ENCODE results near the gene SLC35F3. TPM values are rescaled to one million over a fixed set of nuclear protein-coding genes. Genes with fewer than 3 reads are reported as not detected.

SLC35F3 gene
- total and polyA plus RNA-seq, 9 of the 15 experiments (the other 6 are each of a cell fraction or from before 2014, with no cell fraction given): 0.04 to 0.07 (median 0.04) TPM; not detected in 6

DNA sequence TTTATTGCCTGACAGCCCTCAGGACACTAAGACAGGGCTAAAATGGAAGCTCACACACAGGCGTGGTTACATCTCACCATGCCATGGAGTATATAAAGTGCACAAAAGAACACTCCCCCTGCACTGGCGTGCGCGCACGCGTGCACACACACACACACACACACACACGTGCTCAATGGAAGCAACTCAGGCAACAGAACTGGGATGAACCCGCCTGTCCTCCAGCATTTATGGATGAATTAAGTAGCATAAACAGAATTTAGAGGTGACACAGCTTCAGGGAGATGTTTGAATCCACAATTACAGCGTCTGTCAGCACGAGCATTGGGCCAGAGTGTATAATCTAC lies 322.3 kb downstream of the SLC35F3 start:
- H3K79me2 ChIP-seq (ENCODE audit: control insufficient read depth, insufficient read depth, low read length): no peaks in the 10 kb centered on the region
- BruUV-seq (replicated peaks): no TSS peak
- H3K36me3 ChIP-seq (ENCODE audit: control insufficient read depth, insufficient read depth, low read length): no peaks in the 10 kb centered on the region
- WGBS (ENCODE audit: insufficient coverage, low coverage, missing lambda C conversion rate): 4% methylated on average over 10 of the region's 10 CpGs
- no peak overlapping the region for H3K27ac ChIP-seq (ENCODE audit: extremely low read depth, low read depth, low read length)
- FAIRE-seq (no peak), ATAC-seq (no peak), DNase-seq (ENCODE audit: extremely low read depth in 1 of 4, low spot score in 3 of 4) (no peak)
- ChIA-PET CTCF (ENCODE audit: low intra/inter-chr PET ratio) (no interaction called here), POLR2A (no interaction called here)
- H3K4me2 ChIP-seq (ENCODE audit: insufficient read depth, low read length): no peak overlapping the region
- H3K4me3 ChIP-seq: no peak overlapping the region
- H3K27me3 ChIP-seq (ENCODE audit: control insufficient read depth in 2 of 2, insufficient read depth in 2 of 2, low read length in 2 of 2): peaks cover 22 to 39% of the 10 kb centered on the region in 2 experiments; a peak in 4 of 5 replicates
- intact Hi-C loops (cut with micrococcal nuclease): no loop called here
- no peaks in the 10 kb centered on the region for H3K9me1 ChIP-seq (ENCODE audit: control insufficient read depth, insufficient read depth, low read length)
- H3K9me3 ChIP-seq (replicated peaks; ENCODE audit: control insufficient read depth, insufficient read depth, low read depth, low read length): no peaks in the 10 kb centered on the region
- H4K20me1 ChIP-seq (replicated peaks; ENCODE audit: control insufficient read depth, insufficient read depth, low read length): 0 out of 2 replicates have a peak, but pooled peaks cover 3% of the 10 kb centered on the region
- H3K4me1 ChIP-seq (replicated peaks in 1 of 2; ENCODE audit: control insufficient read depth in 2 of 2, insufficient read depth in 2 of 2, low read length in 2 of 2): peaks cover 0 to 10% of the 10 kb centered on the region in 2 experiments; a peak in 3 of 5 replicates
- H3K9ac ChIP-seq (ENCODE audit: insufficient read depth in 1 of 2, low read depth in 2 of 2, low read length in 2 of 2): no peak overlapping the region
- H2AFZ ChIP-seq (ENCODE audit: low read depth, low read length): no peak overlapping the region
- in situ Hi-C loops (cut with MboI): no loop called here
- no peak for TF ChIP-seq TAF15 (IDR thresholded peaks at IDR 0.05; ENCODE audit: low read depth, low read length)
- TF ChIP-seq POLR3G (IDR thresholded peaks at IDR 0.05; ENCODE audit: extremely low read depth, insufficient read length, insufficient replicate concordance): no peak
- TF ChIP-seq, protein P1, sequence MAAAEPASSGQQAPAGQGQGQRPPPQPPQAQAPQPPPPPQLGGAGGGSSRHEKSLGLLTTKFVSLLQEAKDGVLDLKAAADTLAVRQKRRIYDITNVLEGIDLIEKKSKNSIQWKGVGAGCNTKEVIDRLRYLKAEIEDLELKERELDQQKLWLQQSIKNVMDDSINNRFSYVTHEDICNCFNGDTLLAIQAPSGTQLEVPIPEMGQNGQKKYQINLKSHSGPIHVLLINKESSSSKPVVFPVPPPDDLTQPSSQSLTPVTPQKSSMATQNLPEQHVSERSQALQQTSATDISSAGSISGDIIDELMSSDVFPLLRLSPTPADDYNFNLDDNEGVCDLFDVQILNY (CRISPR knock-in tag; IDR thresholded peaks at IDR 0.05): no peak
- no peak for TF ChIP-seq ZNF282 (CRISPR knock-in tag; IDR thresholded peaks at IDR 0.05)
- no peak for TF ChIP-seq PHF8 (IDR thresholded peaks at IDR 0.05; ENCODE audit: borderline replicate concordance, low read length)
- no peak for TF ChIP-seq ZNF143 (CRISPR knock-in tag; IDR thresholded peaks at IDR 0.05)
- no peak for TF ChIP-seq ZNF764 (CRISPR knock-in tag; IDR thresholded peaks at IDR 0.05; ENCODE audit: low read depth)
- no peak for TF ChIP-seq L3MBTL2 (IDR thresholded peaks at IDR 0.05)
- TF ChIP-seq, protein P2, sequence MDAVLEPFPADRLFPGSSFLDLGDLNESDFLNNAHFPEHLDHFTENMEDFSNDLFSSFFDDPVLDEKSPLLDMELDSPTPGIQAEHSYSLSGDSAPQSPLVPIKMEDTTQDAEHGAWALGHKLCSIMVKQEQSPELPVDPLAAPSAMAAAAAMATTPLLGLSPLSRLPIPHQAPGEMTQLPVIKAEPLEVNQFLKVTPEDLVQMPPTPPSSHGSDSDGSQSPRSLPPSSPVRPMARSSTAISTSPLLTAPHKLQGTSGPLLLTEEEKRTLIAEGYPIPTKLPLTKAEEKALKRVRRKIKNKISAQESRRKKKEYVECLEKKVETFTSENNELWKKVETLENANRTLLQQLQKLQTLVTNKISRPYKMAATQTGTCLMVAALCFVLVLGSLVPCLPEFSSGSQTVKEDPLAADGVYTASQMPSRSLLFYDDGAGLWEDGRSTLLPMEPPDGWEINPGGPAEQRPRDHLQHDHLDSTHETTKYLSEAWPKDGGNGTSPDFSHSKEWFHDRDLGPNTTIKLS (IDR thresholded peaks at IDR 0.05; ENCODE audit: borderline replicate concordance, low read depth): no peak
- TF ChIP-seq EP300 (IDR thresholded peaks at IDR 0.05; ENCODE audit: low read length): no peak
- TF ChIP-seq CTBP1 (IDR thresholded peaks at IDR 0.05; ENCODE audit: borderline replicate concordance): no peak
- no peak for TF ChIP-seq TRIM28 (IDR thresholded peaks at IDR 0.05)
- no peak for TF ChIP-seq ZNF780A (CRISPR knock-in tag; IDR thresholded peaks at IDR 0.05)
- TF ChIP-seq SMAD1 (IDR thresholded peaks at IDR 0.05; ENCODE audit: low read depth, low read length, partially characterized antibody): no peak
- TF ChIP-seq UBTF (IDR thresholded peaks at IDR 0.05; ENCODE audit: borderline replicate concordance in 1 of 2, low read depth in 2 of 2, low read length in 2 of 2): no peak
- TF ChIP-seq MIER1 (IDR thresholded peaks at IDR 0.05; ENCODE audit: low read depth): no peak
- TF ChIP-seq SIX5 (IDR thresholded peaks at IDR 0.05; ENCODE audit: borderline replicate concordance in 1 of 2, insufficient read depth in 1 of 2, low read depth in 1 of 2, low read length in 2 of 2): no peak

All from K562 (cell line).